ENCODE measurements around the gene STXBP4.

DNA sequence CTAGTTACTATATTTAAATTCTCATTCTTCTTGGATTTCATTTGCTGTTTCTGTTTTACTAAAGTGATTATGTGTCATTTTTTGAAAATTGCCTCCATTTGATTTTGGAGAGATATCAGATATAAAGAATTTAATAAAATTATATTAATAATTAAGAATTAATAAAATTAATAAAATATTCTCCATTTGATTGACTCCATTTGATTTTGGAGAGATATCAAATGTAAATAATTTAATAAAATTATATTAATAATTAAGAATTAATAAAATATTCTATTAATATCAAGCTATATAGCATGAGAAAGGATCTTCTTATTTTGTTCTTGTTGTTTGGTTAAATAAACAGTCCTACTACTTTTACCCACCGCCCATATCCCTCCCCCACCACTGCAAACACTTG, 23.0 kb downstream of the STXBP4 start:
- TF ChIP-seq, protein P1, sequence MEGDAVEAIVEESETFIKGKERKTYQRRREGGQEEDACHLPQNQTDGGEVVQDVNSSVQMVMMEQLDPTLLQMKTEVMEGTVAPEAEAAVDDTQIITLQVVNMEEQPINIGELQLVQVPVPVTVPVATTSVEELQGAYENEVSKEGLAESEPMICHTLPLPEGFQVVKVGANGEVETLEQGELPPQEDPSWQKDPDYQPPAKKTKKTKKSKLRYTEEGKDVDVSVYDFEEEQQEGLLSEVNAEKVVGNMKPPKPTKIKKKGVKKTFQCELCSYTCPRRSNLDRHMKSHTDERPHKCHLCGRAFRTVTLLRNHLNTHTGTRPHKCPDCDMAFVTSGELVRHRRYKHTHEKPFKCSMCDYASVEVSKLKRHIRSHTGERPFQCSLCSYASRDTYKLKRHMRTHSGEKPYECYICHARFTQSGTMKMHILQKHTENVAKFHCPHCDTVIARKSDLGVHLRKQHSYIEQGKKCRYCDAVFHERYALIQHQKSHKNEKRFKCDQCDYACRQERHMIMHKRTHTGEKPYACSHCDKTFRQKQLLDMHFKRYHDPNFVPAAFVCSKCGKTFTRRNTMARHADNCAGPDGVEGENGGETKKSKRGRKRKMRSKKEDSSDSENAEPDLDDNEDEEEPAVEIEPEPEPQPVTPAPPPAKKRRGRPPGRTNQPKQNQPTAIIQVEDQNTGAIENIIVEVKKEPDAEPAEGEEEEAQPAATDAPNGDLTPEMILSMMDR (IDR thresholded peaks at IDR 0.05), result no peak
- TF ChIP-seq POLR2A (IDR thresholded peaks at IDR 0.05) (no peak), EP300 (IDR thresholded peaks at IDR 0.05) (no peak), POLR2AphosphoS5 (IDR thresholded peaks at IDR 0.05) (no peak)
